SJCRH30 (cell line): ENCODE measurements around the gene BCL2A1. TPM values are rescaled to one million over a fixed set of nuclear protein-coding genes. Genes with fewer than 3 reads are reported as not detected.
"Not testable (repeated sequence)": the region's sequence is repeated elsewhere in the genome, so short reads cannot be mapped to it uniquely, and the experiment has no call there.

Source experiments
- DNase-seq, 2 experiments: peaks; one replicate each; pipeline ENCODE4 v3.0.0-alpha.2; 2015 to 2020
- H3K27ac ChIP-seq: fragments of 250-450 bp; sonication (Bioruptor Pico); 2 replicates; pipeline ENCODE4 v1.5.1; 2020; ENCODE audit warnings: mild to moderate bottlenecking, moderate library complexity
- H3K27me3 ChIP-seq: fragments of 250-450 bp; sonication (Bioruptor Pico); 2 replicates; pipeline ENCODE4 v1.5.1; 2020; ENCODE audit warnings: mild to moderate bottlenecking, moderate library complexity
- H3K36me3 ChIP-seq: fragments of 250-450 bp; sonication (Bioruptor Pico); 2 replicates; pipeline ENCODE4 v1.5.1; 2020; ENCODE audit warnings: mild to moderate bottlenecking, moderate library complexity
- H3K4me1 ChIP-seq: fragments of 250-450 bp; sonication (Bioruptor Pico); 2 replicates; pipeline ENCODE4 v1.5.1; 2020; ENCODE audit warnings: mild to moderate bottlenecking, moderate library complexity
- H3K4me3 ChIP-seq: fragments of 250-450 bp; sonication (Bioruptor Pico); 2 replicates; pipeline ENCODE4 v1.5.1; 2020; ENCODE audit warnings: mild to moderate bottlenecking, moderate library complexity
- H3K9me3 ChIP-seq: fragments of 250-450 bp; sonication (Bioruptor Pico); replicated peaks from 2 replicates; pipeline ENCODE4 v1.5.1; 2020; ENCODE audit warnings: mild to moderate bottlenecking, moderate library complexity
- total RNA-seq: library from RNA; depleted of rRNA; stranded (reverse); fragments of >200 nt; shearing (Covaris generic); gene quantifications from 2 replicates; pipeline ENCODE4 v1.2.3, GENCODE V29; 2014

Gene BCL2A1
- total RNA-seq, 1 experiment from 2014 or later: not detected

GRCh38 chr15:79977431-79978054, 6.5 kb upstream of the BCL2A1 start:
- H3K36me3 ChIP-seq: no peaks in the 10 kb centered on the region
- no peak for DNase-seq
- H3K9me3 ChIP-seq: no peaks in the 10 kb centered on the region
- no peaks in the 10 kb centered on the region; the same call in 1 of the 2 replicates for H3K27me3 ChIP-seq
- no peak overlapping the region for H3K27ac ChIP-seq
- H3K4me3 ChIP-seq: no peak overlapping the region
- H3K4me1 ChIP-seq: no peaks in the 10 kb centered on the region

DNA sequence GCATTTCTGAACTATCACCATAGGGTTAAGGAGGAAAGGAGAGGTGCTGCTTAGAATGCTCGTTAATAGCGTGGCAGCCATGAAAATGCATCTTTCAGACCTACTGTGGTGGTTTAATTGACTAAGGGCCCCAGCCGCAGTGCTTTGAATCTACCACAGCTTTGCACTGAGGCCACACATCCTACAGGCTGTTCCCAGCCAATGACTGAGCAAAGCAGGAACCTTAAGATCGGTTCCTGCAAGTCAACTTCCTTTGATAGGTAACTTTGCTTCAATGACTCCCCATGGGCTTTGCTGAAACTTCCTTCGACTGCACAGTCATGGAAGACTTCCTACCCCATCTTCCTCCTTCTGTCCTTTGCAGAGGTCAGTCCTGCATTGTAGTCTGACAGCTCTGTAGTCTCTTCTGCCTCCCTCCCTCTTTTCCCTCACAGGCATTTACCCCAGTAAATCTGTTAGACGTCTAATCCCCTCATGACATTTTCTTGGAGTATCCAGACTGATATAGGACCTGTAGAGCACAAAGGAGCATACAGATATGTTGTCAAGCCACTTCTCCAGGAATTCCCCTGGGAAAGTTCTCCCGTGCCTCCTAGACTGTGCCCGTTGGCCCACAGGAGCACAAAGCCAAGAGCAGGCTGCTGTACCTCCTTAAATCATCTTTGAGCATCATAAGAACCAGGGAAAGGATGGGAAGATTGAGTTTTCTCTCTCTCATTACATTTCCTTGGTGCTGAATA, 2.6 kb upstream of the BCL2A1 start:
- DNase-seq: no peak
- H3K4me3 ChIP-seq: no peak overlapping the region
- H3K36me3 ChIP-seq: no peaks in the 10 kb centered on the region
- H3K9me3 ChIP-seq: no peaks in the 10 kb centered on the region
- H3K27me3 ChIP-seq: no peaks in the 10 kb centered on the region
- no peak overlapping the region for H3K27ac ChIP-seq
- no peaks in the 10 kb centered on the region for H3K4me1 ChIP-seq

GRCh38 chr15:79972863-79973262, 1.9 kb upstream of the BCL2A1 start:
- Histone ChIP-seq H3K27ac (no peak overlapping the region), H3K9me3 (no peaks in the 10 kb centered on the region), H3K4me1 (no peaks in the 10 kb centered on the region), H3K4me3 (no peak overlapping the region), H3K36me3 (no peaks in the 10 kb centered on the region), H3K27me3 (no peaks in the 10 kb centered on the region)
- DNase-seq: no peak

DNA sequence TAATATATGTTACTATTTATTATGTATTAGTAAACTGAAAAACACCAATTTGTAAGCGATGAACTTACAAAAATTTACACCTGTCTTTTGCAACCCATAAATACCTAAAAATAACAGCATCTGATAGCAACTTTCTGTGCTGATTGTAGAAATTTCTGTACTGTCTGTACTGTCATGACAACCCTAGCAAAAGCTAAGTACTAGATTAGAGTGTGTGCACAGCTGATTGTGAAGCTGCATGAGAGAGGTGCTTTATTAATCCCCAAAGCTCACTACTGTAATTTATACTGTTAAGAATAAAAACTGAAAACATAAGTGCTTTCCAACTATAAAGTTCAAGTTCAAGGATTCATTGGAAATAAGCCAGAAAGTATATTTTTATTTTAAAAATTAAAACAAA, 815 bp downstream of the BCL2A1 start:
- no peaks in the 10 kb centered on the region for H3K9me3 ChIP-seq
- no peak overlapping the region for H3K27ac ChIP-seq
- no peaks in the 10 kb centered on the region for H3K27me3 ChIP-seq
- H3K36me3 ChIP-seq: no peaks in the 10 kb centered on the region
- no peak overlapping the region for H3K4me3 ChIP-seq
- no peaks in the 10 kb centered on the region for H3K4me1 ChIP-seq
- no peak for DNase-seq

DNA sequence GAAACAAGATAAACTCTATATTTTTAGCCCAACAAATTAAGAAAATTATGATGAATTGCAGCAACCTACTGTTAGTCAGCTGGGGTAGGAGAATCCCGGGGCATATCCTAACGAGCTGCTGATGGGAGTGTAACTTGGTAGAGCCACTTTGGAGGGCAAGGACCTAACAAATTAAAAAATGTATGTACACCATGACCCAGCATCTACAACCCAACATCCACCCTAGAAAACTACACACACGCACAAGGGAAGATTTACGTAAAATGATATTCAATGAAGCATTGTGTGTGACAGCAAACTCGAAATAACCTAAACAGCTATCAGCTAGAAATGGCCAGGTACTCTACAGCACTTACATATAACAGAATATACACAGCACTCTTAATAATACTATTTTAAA, 1.9 kb downstream of the BCL2A1 start:
- no peak for DNase-seq
- no peaks in the 10 kb centered on the region for H3K27me3 ChIP-seq
- no peak overlapping the region for H3K27ac ChIP-seq
- H3K4me1 ChIP-seq: no peaks in the 10 kb centered on the region
- no peaks in the 10 kb centered on the region for H3K36me3 ChIP-seq
- H3K4me3 ChIP-seq: no peak overlapping the region
- no peaks in the 10 kb centered on the region for H3K9me3 ChIP-seq

DNA sequence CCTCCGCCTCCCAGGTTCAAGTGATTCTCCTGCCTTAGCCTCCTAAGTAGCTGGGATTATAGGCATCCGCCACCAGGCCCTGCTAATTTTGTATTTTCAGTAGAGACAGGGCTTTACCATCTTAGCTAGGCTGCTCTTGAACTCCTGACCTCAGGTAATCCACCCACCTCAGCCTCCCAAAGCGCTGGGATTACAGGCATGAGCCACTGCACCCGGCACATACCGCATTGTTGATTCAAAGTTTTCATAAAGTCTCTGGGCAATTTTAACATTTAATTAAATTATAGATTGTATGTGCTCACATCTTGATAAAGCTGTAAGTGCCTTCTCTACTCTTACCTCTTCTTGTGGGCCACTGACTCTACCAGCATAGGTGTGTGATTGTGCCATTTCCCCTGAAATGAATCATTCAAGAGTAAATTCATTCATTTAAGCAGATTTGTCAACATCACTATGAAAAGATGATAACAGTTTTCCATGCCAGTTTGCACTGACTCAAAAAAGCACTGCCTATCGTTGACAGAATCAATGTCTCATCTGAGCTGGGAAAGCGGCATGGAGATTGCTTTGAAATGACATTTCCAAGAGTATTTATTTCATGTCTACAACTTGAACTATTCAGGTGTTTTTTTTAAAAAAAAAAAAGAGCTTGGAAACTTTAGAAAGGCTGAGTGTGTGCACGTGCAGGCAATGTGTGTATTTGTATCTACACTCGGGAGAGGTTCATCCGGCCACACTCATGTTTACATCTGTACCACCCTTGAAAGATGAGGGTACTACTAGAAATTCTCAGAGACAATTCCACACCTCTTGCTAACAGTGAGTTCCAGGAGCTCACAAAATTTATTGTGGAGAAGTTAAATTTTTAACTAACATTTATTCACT, 3.5 kb downstream of the BCL2A1 start:
- no peaks in the 10 kb centered on the region for H3K4me1 ChIP-seq
- no peak overlapping the region for H3K27ac ChIP-seq
- DNase-seq: no peak
- no peaks in the 10 kb centered on the region for H3K36me3 ChIP-seq
- no peaks in the 10 kb centered on the region for H3K9me3 ChIP-seq
- H3K27me3 ChIP-seq: peaks cover 3% of the 10 kb centered on the region; the same call in 1 of the 2 replicates
- no peak overlapping the region for H3K4me3 ChIP-seq

DNA sequence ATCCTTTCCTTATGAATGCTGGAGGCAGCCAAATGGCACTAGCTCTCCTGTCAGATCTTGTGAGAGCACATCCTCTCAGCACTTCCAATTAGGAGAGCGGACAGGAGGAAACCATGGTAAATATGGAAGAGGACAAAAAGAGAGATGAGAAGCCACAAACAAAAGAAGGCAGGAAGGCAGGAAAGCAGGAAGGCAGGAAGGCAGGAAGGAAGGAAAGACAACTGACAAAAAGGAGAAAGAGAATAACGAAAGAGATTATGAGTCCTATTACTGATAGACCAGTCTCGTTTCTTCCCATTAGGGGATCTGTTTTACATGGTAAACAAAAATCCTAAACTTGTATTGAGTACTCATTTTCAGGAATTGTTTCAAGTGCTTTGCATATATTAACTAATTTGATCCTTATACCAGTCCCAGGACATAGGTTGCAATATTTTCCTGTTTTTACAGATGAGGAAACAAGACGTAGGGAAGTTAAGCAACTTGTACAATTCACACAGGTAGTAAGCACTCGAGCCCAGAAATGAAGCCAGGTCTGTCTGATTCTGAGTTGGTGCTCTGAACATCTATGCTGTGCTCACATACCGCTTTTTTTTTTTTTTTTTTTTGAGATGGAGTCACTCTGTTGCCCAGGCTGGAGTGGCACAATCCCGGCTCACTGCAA, 4.2 kb downstream of the BCL2A1 start:
- Histone ChIP-seq H3K27me3 (peaks cover 3% of the 10 kb centered on the region; the same call in 1 of the 2 replicates), H3K27ac (no peak overlapping the region), H3K36me3 (no peaks in the 10 kb centered on the region), H3K4me3 (no peak overlapping the region), H3K4me1 (no peaks in the 10 kb centered on the region), H3K9me3 (no peaks in the 10 kb centered on the region)
- no peak for DNase-seq

DNA sequence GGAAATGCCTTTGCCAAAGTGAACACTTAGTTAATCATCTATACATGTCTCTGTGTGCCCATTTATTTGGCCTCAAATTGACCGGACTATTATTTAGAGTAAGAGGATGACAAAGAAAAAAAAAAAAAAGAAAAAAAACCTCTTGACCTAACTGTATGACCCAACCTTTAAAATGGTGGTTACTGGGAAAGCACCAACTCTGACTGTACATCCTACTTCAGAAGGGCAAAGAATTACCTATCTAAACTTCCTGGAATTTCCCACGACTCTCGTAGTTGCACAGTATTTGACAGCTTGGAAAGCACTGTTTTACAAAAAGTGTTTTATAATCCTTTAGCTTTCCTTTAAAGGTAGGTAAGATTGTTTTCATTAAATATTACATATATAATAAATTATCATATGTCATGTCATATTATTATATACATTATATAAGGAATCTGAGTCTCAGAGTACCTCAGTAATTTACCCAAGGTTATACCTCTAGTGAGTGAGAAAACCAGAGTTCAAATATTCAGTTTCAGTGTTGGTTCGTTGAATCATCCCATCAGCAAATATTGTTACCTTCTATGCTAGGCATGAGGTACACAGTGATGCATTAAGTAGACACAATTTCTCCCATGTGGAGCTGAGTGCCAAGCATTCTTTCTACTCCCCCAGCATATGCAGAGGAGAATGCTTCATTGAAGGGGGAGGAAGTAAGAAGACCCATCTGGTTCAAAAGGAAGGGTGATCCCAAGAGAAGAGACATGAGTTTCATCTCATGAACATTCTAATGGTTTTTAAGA, 5.0 kb downstream of the BCL2A1 start:
- Histone ChIP-seq H3K4me1 (no peaks in the 10 kb centered on the region), H3K27ac (no peak overlapping the region), H3K27me3 (peaks cover 3% of the 10 kb centered on the region; the same call in 1 of the 2 replicates), H3K36me3 (no peaks in the 10 kb centered on the region), H3K9me3 (no peaks in the 10 kb centered on the region), H3K4me3 (no peak overlapping the region)
- no peak for DNase-seq

- Histone ChIP-seq H3K4me3 (no peak overlapping the region), H3K9me3 (no peaks in the 10 kb centered on the region), H3K36me3 (no peaks in the 10 kb centered on the region), H3K27me3 (peaks cover 8% of the 10 kb centered on the region; the same call in 1 of the 2 replicates), H3K27ac (no peak overlapping the region), H3K4me1 (no peaks in the 10 kb centered on the region)
- DNase-seq: no peak
Observed at GRCh38 chr15:79964232-79964805, 6.7 kb downstream of the BCL2A1 start.

DNA sequence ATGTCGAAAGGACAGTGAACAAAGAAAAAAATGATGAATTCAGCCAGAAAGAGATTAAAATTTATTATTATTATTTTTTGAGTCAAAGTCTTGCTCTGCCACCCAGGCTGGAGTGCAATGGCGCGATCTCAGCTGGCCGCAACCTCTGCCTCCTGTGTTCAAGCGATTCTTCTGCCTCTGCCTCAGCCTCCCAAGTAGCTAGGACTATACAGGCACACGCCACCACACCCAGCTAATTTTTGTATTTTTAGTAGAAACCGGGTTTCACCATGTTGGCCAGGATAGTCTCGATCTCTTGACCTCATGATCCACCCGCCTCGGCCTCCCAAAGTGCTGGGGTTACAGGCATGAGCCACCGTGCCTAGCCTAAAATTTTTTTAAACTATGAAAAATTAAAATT, 8.1 kb downstream of the BCL2A1 start:
- H3K27ac ChIP-seq, H3K4me1 ChIP-seq, DNase-seq, H3K4me3 ChIP-seq, H3K36me3 ChIP-seq, H3K9me3 ChIP-seq, H3K27me3 ChIP-seq: not testable (repeated sequence)

DNA sequence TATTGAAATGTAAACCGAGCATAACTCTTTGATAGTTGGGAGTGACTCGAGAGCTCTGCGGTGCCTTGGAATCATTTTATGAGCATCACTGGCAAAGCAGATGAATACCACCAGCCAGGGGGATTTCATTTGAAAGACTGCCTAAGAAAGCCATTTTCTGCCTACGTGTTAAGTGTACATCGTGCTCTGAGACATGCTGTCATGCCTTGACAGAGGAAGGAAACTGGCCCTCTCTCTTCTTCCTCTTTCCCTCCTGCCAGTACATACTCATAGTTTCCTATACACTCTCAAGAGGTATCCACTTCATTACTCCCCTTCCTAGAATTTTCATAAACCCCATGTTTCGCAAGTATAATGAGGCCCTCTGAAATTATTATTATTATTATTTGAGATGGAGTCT, 8.8 kb downstream of the BCL2A1 start:
- Histone ChIP-seq H3K36me3 (no peaks in the 10 kb centered on the region), H3K27ac (no peak overlapping the region), H3K4me1 (no peaks in the 10 kb centered on the region), H3K27me3 (peaks cover 8% of the 10 kb centered on the region; the same call in 1 of the 2 replicates), H3K9me3 (no peaks in the 10 kb centered on the region), H3K4me3 (no peak overlapping the region)
- no peak for DNase-seq

- H3K27me3 ChIP-seq: peaks cover 8% of the 10 kb centered on the region; the same call in 1 of the 2 replicates
- no peak overlapping the region for H3K4me3 ChIP-seq
- H3K4me1 ChIP-seq: no peaks in the 10 kb centered on the region
- no peaks in the 10 kb centered on the region for H3K36me3 ChIP-seq
- H3K9me3 ChIP-seq: no peaks in the 10 kb centered on the region
- DNase-seq: no peak
- H3K27ac ChIP-seq: no peak overlapping the region
Observed at GRCh38 chr15:79960502-79961212, 10.3 kb downstream of the BCL2A1 start.

DNA sequence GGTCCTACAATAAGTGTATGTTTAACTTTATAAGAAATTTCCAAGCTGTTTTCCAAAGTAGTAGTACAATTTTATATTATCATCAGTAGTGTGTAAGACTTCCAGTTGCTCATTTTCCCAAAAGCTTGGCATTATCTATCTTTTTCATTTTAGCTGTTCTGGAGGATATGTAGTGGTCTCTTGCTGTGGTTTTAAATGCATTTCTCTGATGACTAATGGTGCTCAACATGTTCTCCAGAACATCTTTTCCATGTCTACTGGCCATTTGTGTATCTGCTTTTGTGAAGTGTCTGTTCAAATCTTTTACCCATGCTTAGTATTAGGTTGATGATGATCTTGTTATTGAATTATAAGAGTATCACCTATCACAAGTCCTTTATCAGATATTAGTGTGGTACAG, 13.3 kb downstream of the BCL2A1 start:
- no peak for DNase-seq
- H3K27me3 ChIP-seq: 0 out of 2 replicates have a peak, but pooled peaks cover 5% of the 10 kb centered on the region

More for the DNA sequence above, 13.3 kb downstream of the BCL2A1 start:
- no peak overlapping the region for H3K27ac ChIP-seq
- no peaks in the 10 kb centered on the region for H3K4me1 ChIP-seq
- H3K9me3 ChIP-seq: no peaks in the 10 kb centered on the region
- H3K4me3 ChIP-seq: no peak overlapping the region
- no peaks in the 10 kb centered on the region for H3K36me3 ChIP-seq
